Ishikawa (cell line): ENCODE measurements around the gene CNGA4.

Experiments
- CEBPB ChIP-seq: IDR thresholded peaks from 2 replicates; pipeline ENCODE4 v1.6.1; 2012
- CREB1 ChIP-seq: IDR thresholded peaks from 2 replicates; pipeline ENCODE4 v1.6.1; 2012; ENCODE audit warnings: low read depth
- EGR1 ChIP-seq: IDR thresholded peaks from 2 replicates; pipeline ENCODE4 v1.6.1; 2012
- EP300 ChIP-seq: IDR thresholded peaks from 2 replicates; pipeline ENCODE4 v1.6.1; 2012; ENCODE audit warnings: borderline replicate concordance
- FOXM1 ChIP-seq: IDR thresholded peaks from 2 replicates; pipeline ENCODE4 v1.6.1; 2012; ENCODE audit warnings: low read depth, borderline replicate concordance
- NFIC ChIP-seq: IDR thresholded peaks from 2 replicates; pipeline ENCODE4 v1.6.1; 2012
- RAD21 ChIP-seq: IDR thresholded peaks from 2 replicates; pipeline ENCODE4 v1.6.1; 2012; ENCODE audit warnings: low read depth
- TAF1 ChIP-seq: IDR thresholded peaks from 2 replicates; pipeline ENCODE4 v1.6.1; 2012; ENCODE audit warnings: low read depth, mild to moderate bottlenecking
- TCF12 ChIP-seq: IDR thresholded peaks from 2 replicates; pipeline ENCODE4 v1.6.1; 2012; ENCODE audit warnings: low read depth
- TEAD4 ChIP-seq: IDR thresholded peaks from 2 replicates; pipeline ENCODE4 v1.6.1; 2012
- YY1 ChIP-seq: IDR thresholded peaks from 2 replicates; pipeline ENCODE4 v1.6.1; 2012; ENCODE audit warnings: low read depth
- ZBTB7A ChIP-seq: IDR thresholded peaks from 2 replicates; pipeline ENCODE4 v1.6.1; 2012; ENCODE audit warnings: low read depth
- TF ChIP-seq, protein P1 (sequence below): IDR thresholded peaks from 2 replicates; pipeline ENCODE4 v1.6.1; 2012; ENCODE audit warnings: low read depth, mild to moderate bottlenecking
- TF ChIP-seq, protein P2 (sequence below): IDR thresholded peaks from 2 replicates; pipeline ENCODE4 v1.6.1; 2012
- TF ChIP-seq, protein P3 (sequence below): IDR thresholded peaks from 2 replicates; pipeline ENCODE4 v1.6.1; 2012

Gene CNGA4

DNA sequence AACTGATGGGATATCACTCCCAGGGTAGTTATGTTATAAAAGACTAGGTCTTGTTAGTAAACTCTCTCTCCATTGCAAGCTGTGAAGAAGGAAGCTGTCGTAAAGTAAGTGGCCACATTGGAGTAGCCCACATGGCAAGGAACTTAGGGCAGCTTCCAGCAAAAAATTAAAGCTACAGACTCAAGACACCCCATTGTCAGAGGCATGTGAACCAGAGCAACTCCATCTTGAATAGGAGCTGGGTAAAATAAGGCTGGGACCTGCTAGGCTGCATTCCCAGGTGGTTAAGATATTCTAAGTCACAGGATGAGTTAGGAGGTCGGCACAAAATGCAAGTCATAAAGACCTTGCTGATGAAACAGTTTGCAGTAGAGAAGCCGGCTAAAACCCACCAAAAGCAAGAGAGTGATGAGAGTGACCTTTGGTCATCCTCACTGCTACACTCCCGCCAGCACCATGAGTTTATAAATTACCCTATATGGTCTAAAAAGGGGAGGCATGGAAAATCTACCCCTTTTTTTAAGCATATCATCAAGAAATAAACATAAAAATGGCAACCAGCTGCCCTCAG lies 44.6 kb downstream of the CNGA4 start:
- TF ChIP-seq TCF12 (no peak), EP300 (no peak), CREB1 (no peak), TAF1 (no peak), EGR1 (no peak), YY1 (no peak), RAD21 (no peak), ZBTB7A (no peak), TEAD4 (no peak), NFIC (no peak), FOXM1 (no peak), CEBPB (no peak)
- TF ChIP-seq, protein P1, sequence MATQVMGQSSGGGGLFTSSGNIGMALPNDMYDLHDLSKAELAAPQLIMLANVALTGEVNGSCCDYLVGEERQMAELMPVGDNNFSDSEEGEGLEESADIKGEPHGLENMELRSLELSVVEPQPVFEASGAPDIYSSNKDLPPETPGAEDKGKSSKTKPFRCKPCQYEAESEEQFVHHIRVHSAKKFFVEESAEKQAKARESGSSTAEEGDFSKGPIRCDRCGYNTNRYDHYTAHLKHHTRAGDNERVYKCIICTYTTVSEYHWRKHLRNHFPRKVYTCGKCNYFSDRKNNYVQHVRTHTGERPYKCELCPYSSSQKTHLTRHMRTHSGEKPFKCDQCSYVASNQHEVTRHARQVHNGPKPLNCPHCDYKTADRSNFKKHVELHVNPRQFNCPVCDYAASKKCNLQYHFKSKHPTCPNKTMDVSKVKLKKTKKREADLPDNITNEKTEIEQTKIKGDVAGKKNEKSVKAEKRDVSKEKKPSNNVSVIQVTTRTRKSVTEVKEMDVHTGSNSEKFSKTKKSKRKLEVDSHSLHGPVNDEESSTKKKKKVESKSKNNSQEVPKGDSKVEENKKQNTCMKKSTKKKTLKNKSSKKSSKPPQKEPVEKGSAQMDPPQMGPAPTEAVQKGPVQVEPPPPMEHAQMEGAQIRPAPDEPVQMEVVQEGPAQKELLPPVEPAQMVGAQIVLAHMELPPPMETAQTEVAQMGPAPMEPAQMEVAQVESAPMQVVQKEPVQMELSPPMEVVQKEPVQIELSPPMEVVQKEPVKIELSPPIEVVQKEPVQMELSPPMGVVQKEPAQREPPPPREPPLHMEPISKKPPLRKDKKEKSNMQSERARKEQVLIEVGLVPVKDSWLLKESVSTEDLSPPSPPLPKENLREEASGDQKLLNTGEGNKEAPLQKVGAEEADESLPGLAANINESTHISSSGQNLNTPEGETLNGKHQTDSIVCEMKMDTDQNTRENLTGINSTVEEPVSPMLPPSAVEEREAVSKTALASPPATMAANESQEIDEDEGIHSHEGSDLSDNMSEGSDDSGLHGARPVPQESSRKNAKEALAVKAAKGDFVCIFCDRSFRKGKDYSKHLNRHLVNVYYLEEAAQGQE, result no peak
- TF ChIP-seq, protein P2, sequence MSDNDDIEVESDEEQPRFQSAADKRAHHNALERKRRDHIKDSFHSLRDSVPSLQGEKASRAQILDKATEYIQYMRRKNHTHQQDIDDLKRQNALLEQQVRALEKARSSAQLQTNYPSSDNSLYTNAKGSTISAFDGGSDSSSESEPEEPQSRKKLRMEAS, result no peak
- TF ChIP-seq, protein P3, sequence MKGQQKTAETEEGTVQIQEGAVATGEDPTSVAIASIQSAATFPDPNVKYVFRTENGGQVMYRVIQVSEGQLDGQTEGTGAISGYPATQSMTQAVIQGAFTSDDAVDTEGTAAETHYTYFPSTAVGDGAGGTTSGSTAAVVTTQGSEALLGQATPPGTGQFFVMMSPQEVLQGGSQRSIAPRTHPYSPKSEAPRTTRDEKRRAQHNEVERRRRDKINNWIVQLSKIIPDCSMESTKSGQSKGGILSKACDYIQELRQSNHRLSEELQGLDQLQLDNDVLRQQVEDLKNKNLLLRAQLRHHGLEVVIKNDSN, result no peak

DNA sequence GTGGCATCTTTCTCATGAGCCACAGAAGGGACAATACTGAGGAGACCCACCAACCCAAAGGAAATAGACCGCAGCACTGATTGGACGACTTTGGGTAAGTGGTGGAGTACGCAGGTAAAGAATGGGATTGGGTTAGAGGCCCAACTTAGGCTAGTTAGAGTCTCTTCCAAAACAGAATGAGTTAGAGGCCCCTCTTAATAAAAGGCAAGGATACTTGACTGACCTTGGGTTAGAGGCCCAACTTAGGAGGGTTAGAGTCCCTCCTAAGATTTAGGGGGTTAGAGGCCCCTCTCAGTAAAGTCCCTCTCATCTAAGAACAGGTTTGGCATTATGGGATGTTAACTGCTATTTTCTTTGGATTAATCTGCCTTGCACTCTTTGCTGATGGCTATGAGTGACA lies 45.4 kb downstream of the CNGA4 start:
- TF ChIP-seq, protein P1, result no peak
- TF ChIP-seq ZBTB7A (no peak), YY1 (no peak), RAD21 (no peak), TEAD4 (no peak), EP300 (no peak), TAF1 (no peak), CEBPB (no peak), FOXM1 (no peak), NFIC (no peak), EGR1 (no peak), TCF12 (no peak), CREB1 (no peak)
- TF ChIP-seq, protein P2, result no peak
- TF ChIP-seq, protein P3, result no peak

DNA sequence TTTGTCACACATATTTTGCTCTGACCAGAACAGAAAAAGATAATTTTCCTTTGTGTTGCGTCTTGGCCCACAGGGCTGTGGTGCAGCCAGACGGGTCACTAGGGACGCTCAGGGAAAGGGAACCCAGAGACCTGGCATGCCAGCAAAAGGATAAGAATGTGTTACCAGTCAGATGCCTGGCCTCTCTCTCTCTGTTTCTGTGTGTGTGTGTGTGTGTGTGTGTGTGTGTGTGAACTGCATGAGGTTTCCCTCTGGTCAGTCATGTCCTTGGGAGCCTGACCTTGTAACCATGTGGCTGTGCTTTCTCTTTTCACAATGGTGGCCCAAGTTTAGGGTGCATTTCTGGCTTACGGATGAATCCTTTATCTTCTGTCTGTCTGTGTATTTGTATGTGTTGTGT lies 46.1 kb downstream of the CNGA4 start:
- TF ChIP-seq FOXM1 (no peak), ZBTB7A (no peak), NFIC (no peak), YY1 (no peak), TEAD4 (no peak)
- TF ChIP-seq, protein P2, result no peak
